ENCODE results near the gene SNCB. TPM values are rescaled to one million over a fixed set of nuclear protein-coding genes. Genes with fewer than 3 reads are reported as not detected.
A peak's percentile ranks its signal among the peaks of the same experiment; 100 is the strongest.

Gene SNCB
- total RNA-seq, 1 experiment from 2014 or later, result not detected

- peaks cover 12 to 29% of the 10 kb centered on the region in 2 experiments; a peak in 3 of 4 replicates for H3K4me1 ChIP-seq (ENCODE audit: control insufficient read depth in 1 of 2, insufficient read depth in 2 of 2, low read length in 2 of 2)
- TF ChIP-seq ELF1 (IDR thresholded peaks at IDR 0.05; ENCODE audit: borderline replicate concordance, low read depth), result no peak
- TF ChIP-seq CTCF (IDR thresholded peaks at IDR 0.05 in 2 of 3, conservative IDR thresholded peaks at IDR 0.05 in 1 of 3; ENCODE audit: borderline replicate concordance in 1 of 3, insufficient read depth in 1 of 3, low read depth in 2 of 3, low read length in 2 of 3), result 0 out of 6 replicates have a peak, but pooled peaks of 1 of the 3 experiments have one; percentile 18
- no peak for TF ChIP-seq POLR2AphosphoS5 (IDR thresholded peaks at IDR 0.05; ENCODE audit: low read depth, low read length)
- ChIA-PET RAD21 (ENCODE audit: low non-redundant PET in 1 of 2, low total read pairs in 2 of 2, uncharacterized antibody in 2 of 2, unreplicated experiment in 2 of 2) (no interaction called here), CTCF (interaction anchor here (1.7 kb wide), 1 partner anchor 9 kb away, joined by 11 read pairs; no protein-coding TSS in a partner anchor), POLR2A (no interaction called here)
- H3K9me2 ChIP-seq (ENCODE audit: insufficient read depth), result no peaks in the 10 kb centered on the region
- no peak overlapping the region for H3K9ac ChIP-seq (ENCODE audit: low read length)
- H3K27me3 ChIP-seq (ENCODE audit: insufficient read depth, low read length), result no peaks in the 10 kb centered on the region
- no peaks in the 10 kb centered on the region; a peak in 1 of 4 replicates for H3K36me3 ChIP-seq (ENCODE audit: control insufficient read depth in 1 of 2, insufficient read depth in 2 of 2, low read length in 2 of 2)
- H3K4me2 ChIP-seq (ENCODE audit: low read length), result no peak overlapping the region
- no peaks in the 10 kb centered on the region for H3K9me3 ChIP-seq (ENCODE audit: control insufficient read depth in 1 of 2, insufficient read depth in 1 of 2, low read depth in 1 of 2, low read length in 2 of 2)
- H3K4me3 ChIP-seq (replicated peaks in 1 of 2; ENCODE audit: low read depth in 1 of 2, low read length in 2 of 2), result no peak overlapping the region
- no peak overlapping the region for H2AFZ ChIP-seq (ENCODE audit: low read depth, low read length, poor library complexity, severe bottlenecking)
- intact Hi-C loops (cut with micrococcal nuclease), result loop anchor here (10.0 kb wide), 1 partner anchor 653 kb away; the partner anchor contains the start of genes PRELID1 and RAB24
- no TSS peak for BruUV-seq (replicated peaks)
- ATAC-seq (no peak), DNase-seq (ENCODE audit: low read depth, low spot score) (no peak)
- peaks cover 28% of the 10 kb centered on the region for H3K79me2 ChIP-seq (ENCODE audit: insufficient read depth, low read length)
- no peak overlapping the region for H3K27ac ChIP-seq (ENCODE audit: low read depth, low read length)
- H4K20me1 ChIP-seq (ENCODE audit: insufficient read depth), result no peaks in the 10 kb centered on the region
Observed at GRCh38 chr5:176651472-176651980, 21.2 kb upstream of the SNCB start.

- H3K9me3 ChIP-seq (ENCODE audit: control insufficient read depth in 1 of 2, insufficient read depth in 1 of 2, low read depth in 1 of 2, low read length in 2 of 2), result no peaks in the 10 kb centered on the region
- no peak overlapping the region for H3K9ac ChIP-seq (ENCODE audit: low read length)
- ChIA-PET POLR2A (no interaction called here), CTCF (interaction anchor here (0.6 to 1.1 kb wide), 2 partner anchors 8 to 10 kb away, joined by 4 to 8 read pairs; no protein-coding TSS in a partner anchor), RAD21 (ENCODE audit: low non-redundant PET in 1 of 2, low total read pairs in 2 of 2, uncharacterized antibody in 2 of 2, unreplicated experiment in 2 of 2) (interaction anchor here in 1 of 2 experiments (0.7 kb wide), 1 partner anchor 463 kb away, joined by 3 read pairs; no protein-coding TSS in a partner anchor)
- no peaks in the 10 kb centered on the region for H4K20me1 ChIP-seq (ENCODE audit: insufficient read depth)
- ATAC-seq (no peak), DNase-seq (ENCODE audit: low read depth, low spot score) (no peak)
- intact Hi-C loops (cut with micrococcal nuclease), result loop anchor here (10.0 kb wide), 1 partner anchor 654 kb away; the partner anchor contains the start of genes PRELID1 and RAB24
- no peaks in the 10 kb centered on the region; a peak in 1 of 4 replicates for H3K36me3 ChIP-seq (ENCODE audit: control insufficient read depth in 1 of 2, insufficient read depth in 2 of 2, low read length in 2 of 2)
- peaks cover 20 to 39% of the 10 kb centered on the region in 2 experiments for H3K4me1 ChIP-seq (ENCODE audit: control insufficient read depth in 1 of 2, insufficient read depth in 2 of 2, low read length in 2 of 2)
- no peak overlapping the region for H2AFZ ChIP-seq (ENCODE audit: low read depth, low read length, poor library complexity, severe bottlenecking)
- H3K4me3 ChIP-seq (replicated peaks in 1 of 2; ENCODE audit: low read depth in 1 of 2, low read length in 2 of 2), result no peak overlapping the region
- no peak overlapping the region for H3K27ac ChIP-seq (ENCODE audit: low read depth, low read length)
- H3K27me3 ChIP-seq (ENCODE audit: insufficient read depth, low read length), result no peaks in the 10 kb centered on the region
- no peak overlapping the region for H3K4me2 ChIP-seq (ENCODE audit: low read length)
- no TSS peak for BruUV-seq (replicated peaks)
- peaks cover 28% of the 10 kb centered on the region for H3K79me2 ChIP-seq (ENCODE audit: insufficient read depth, low read length)
- H3K9me2 ChIP-seq (ENCODE audit: insufficient read depth), result no peaks in the 10 kb centered on the region
- TF ChIP-seq CEBPB (IDR thresholded peaks at IDR 0.05; ENCODE audit: low read depth) (no peak), POLR2A (IDR thresholded peaks at IDR 0.05; ENCODE audit: borderline replicate concordance, extremely low read depth, insufficient read depth, insufficient read length) (no peak), ATF3 (IDR thresholded peaks at IDR 0.05) (no peak), MAX (IDR thresholded peaks at IDR 0.05) (no peak), JUND (IDR thresholded peaks at IDR 0.05) (no peak), ZFX (IDR thresholded peaks at IDR 0.05) (no peak), EZH2 (IDR thresholded peaks at IDR 0.05) (no peak), EGR1 (IDR thresholded peaks at IDR 0.05; ENCODE audit: low read depth) (no peak), EZH2phosphoT487 (IDR thresholded peaks at IDR 0.05; ENCODE audit: borderline replicate concordance) (no peak), TCF7L2 (IDR thresholded peaks at IDR 0.05; ENCODE audit: borderline replicate concordance, extremely low read depth, insufficient read depth, insufficient read length) (no peak), CTCF (IDR thresholded peaks at IDR 0.05 in 2 of 3, conservative IDR thresholded peaks at IDR 0.05 in 1 of 3; ENCODE audit: borderline replicate concordance in 1 of 3, insufficient read depth in 1 of 3, low read depth in 2 of 3, low read length in 2 of 3) (no peak), SP1 (IDR thresholded peaks at IDR 0.05; ENCODE audit: low read depth) (no peak), POLR2AphosphoS5 (IDR thresholded peaks at IDR 0.05; ENCODE audit: low read depth, low read length) (no peak), ZNF274 (IDR thresholded peaks at IDR 0.05; ENCODE audit: low read depth, low read length) (no peak)
Observed at GRCh38 chr5:176650354-176650884, 20.1 kb upstream of the SNCB start.

Measured in HCT116 (cell line).